Endothelial cell of umbilical vein (primary cell): ENCODE measurements around the gene ZMIZ1. TPM values are rescaled to one million over a fixed set of nuclear protein-coding genes. Genes with fewer than 3 reads are reported as not detected.

ENCODE experiments used
- BruUV-seq: library from RNA; stranded (reverse); fragments of 400-500 nt; replicated peaks from 2 replicates; lab custom pipeline; 2021; lab: Mats Ljungman, UMichigan
- CTCF ChIA-PET: fragments of 300-600, 350-600 bp; sonication (Branson Sonifier 250); formaldehyde crosslinking; loops from one replicate; lab custom pipeline; 2021; ENCODE audit warnings: antibody characterized with exemption, inconsistent platforms; lab: Charles Lee
- POLR2A ChIA-PET: fragments of 300-600, 350-600 bp; sonication (Branson Sonifier 250); formaldehyde crosslinking; loops from one replicate; lab custom pipeline; 2021; ENCODE audit warnings: antibody characterized with exemption, inconsistent platforms; lab: Charles Lee
- DNase-seq: peaks from one replicate; pipeline ENCODE4 v3.0.0-alpha.2; 2011; ENCODE audit warnings: low read depth, low spot score
- FAIRE-seq: peaks from 2 replicates; lab custom pipeline; 2011; peaks lifted over from hg19 to GRCh38; lab: Jason Lieb, UNC
- H2AFZ ChIP-seq: 2 replicates; pipeline ENCODE4 v1.6.0; 2012; ENCODE audit warnings: low read depth, low read length, control low read depth, inconsistent platforms
- H3K27ac ChIP-seq: 2 replicates; pipeline ENCODE4 v1.5.1; 2011; ENCODE audit warnings: low read depth, mild to moderate bottlenecking, control low read depth, low read length, moderate library complexity; ENCODE audit not compliant: insufficient read depth
- H3K27me3 ChIP-seq, 2 experiments: 2 replicates each; pipeline versions ENCODE4 v1.6.0 to v1.6.1; 2011; ENCODE audit warnings: low read length in 2 of 2, mixed read lengths in 1 of 2; ENCODE audit not compliant: control insufficient read depth in 2 of 2, insufficient read depth in 2 of 2
- H3K36me3 ChIP-seq, 2 experiments: 2 replicates in 1 of 2; 3 replicates in 1 of 2; pipeline ENCODE4 v1.5.1; 2011; ENCODE audit warnings: low read length in 2 of 2, mild to moderate bottlenecking in 1 of 2, moderate library complexity in 1 of 2; ENCODE audit not compliant: control insufficient read depth in 2 of 2, insufficient read depth in 2 of 2; ENCODE audit errors: extremely low read depth in 1 of 2
- H3K4me1 ChIP-seq: 3 replicates; pipeline ENCODE4 v1.5.1; 2011; ENCODE audit warnings: mild to moderate bottlenecking, low read length; ENCODE audit not compliant: control insufficient read depth, insufficient read depth; ENCODE audit errors: extremely low read depth
- H3K4me2 ChIP-seq: 2 replicates; pipeline ENCODE4 v1.6.1; 2011; ENCODE audit warnings: low read length, control low read depth, mixed read lengths; ENCODE audit not compliant: insufficient read depth
- H3K4me3 ChIP-seq, 3 experiments: fragments of 200-600 bp in 1 of 3; sonication (generic), shearing (Covaris generic) in 1 of 3; replicated peaks in 1 of 3; 2 replicates each; pipeline ENCODE4 v1.5.1; 2011 to 2016; ENCODE audit warnings: control low read depth in 3 of 3, low read length in 3 of 3, mild to moderate bottlenecking in 2 of 3, inconsistent platforms in 1 of 3, low read depth in 1 of 3, moderate library complexity in 1 of 3; ENCODE audit not compliant: insufficient read depth in 1 of 3
- H3K79me2 ChIP-seq: 2 replicates; pipeline ENCODE4 v1.6.0; 2012; ENCODE audit warnings: low read length, inconsistent platforms; ENCODE audit not compliant: control insufficient read depth, insufficient read depth
- H3K9ac ChIP-seq: replicated peaks from 2 replicates; pipeline ENCODE3; 2011; ENCODE audit warnings: low read length, control low read depth; ENCODE audit not compliant: insufficient read depth; ENCODE audit errors: extremely low read depth
- H3K9me1 ChIP-seq: replicated peaks from 3 replicates; pipeline ENCODE4 v1.6.0; 2011; ENCODE audit warnings: mild to moderate bottlenecking, low read length; ENCODE audit not compliant: control insufficient read depth, insufficient read depth; ENCODE audit errors: extremely low read depth
- H3K9me3 ChIP-seq: replicated peaks from 2 replicates; pipeline ENCODE4 v1.5.1; 2012; ENCODE audit warnings: low read length, inconsistent platforms; ENCODE audit not compliant: control insufficient read depth, insufficient read depth
- H4K20me1 ChIP-seq: replicated peaks from 2 replicates; pipeline ENCODE3; 2011; ENCODE audit warnings: mild to moderate bottlenecking, low read length; ENCODE audit not compliant: control insufficient read depth, insufficient read depth; ENCODE audit errors: extremely low read depth
- CTCF ChIP-seq, 2 donors: IDR thresholded peaks; 1 replicate in 1 of 2; 2 replicates in 1 of 2; pipeline ENCODE4 v1.5.1; 2011; ENCODE audit warnings: low read length in 2 of 2, mild to moderate bottlenecking in 2 of 2, moderate library complexity in 2 of 2, control low read depth in 1 of 2, inconsistent platforms in 1 of 2, low read depth in 1 of 2; ENCODE audit not compliant: insufficient read depth in 1 of 2; ENCODE audit errors: extremely low read depth in 1 of 2
- EZH2 ChIP-seq: IDR thresholded peaks from 2 replicates; pipeline ENCODE4 v1.6.1; 2012; ENCODE audit warnings: borderline replicate concordance, low read depth, mild to moderate bottlenecking, moderate library complexity, low read length, inconsistent platforms; ENCODE audit not compliant: severe bottlenecking
- JUN ChIP-seq: IDR thresholded peaks from 2 replicates; pipeline ENCODE4 v1.6.1; 2011; ENCODE audit warnings: borderline replicate concordance, low read depth; ENCODE audit not compliant: insufficient read length, insufficient read depth
- POLR2AphosphoS5 ChIP-seq: IDR thresholded peaks from 2 replicates; pipeline ENCODE4 v1.6.1; 2012; ENCODE audit warnings: low read depth, mild to moderate bottlenecking, control low read depth, low read length, moderate library complexity; ENCODE audit not compliant: insufficient read depth
- dilution Hi-C: fragments of 300-500 bp; cut with MboI; formaldehyde crosslinking; loops from one replicate; pipeline ENCODE4 v1.15.0; 2019; ENCODE audit warnings: low sequenced_read_pairs; ENCODE audit not compliant: extremely low pct_ligation_motif_present
- intact Hi-C: fragments of 100-400 bp; cut with micrococcal nuclease; formaldehyde crosslinking; loops from one replicate; pipeline ENCODE4 v1.10.0; 2022
- polyA plus RNA-seq, 4 experiments: library from polyadenylated mRNA; depleted of rRNA in 3 of 4; stranded (reverse) in 3 of 4; unstranded in 1 of 4; fragments of >200 nt; gene quantifications; 2 replicates each; pipeline versions ENCODE4 v1.2.1 to v1.2.3, GENCODE V29; 2011 to 2012; ENCODE audit warnings: missing spikeins in 1 of 4
- total RNA-seq: library from RNA; stranded (reverse); gene quantifications from 2 replicates; pipeline ENCODE4 v1.2.3, GENCODE V29; 2021

Gene ZMIZ1
- total and polyA plus RNA-seq, 2 donors (not counting 3 experiments of a cell fraction or from before 2014, with no cell fraction given), result 12.5 to 46.7 TPM

DNA sequence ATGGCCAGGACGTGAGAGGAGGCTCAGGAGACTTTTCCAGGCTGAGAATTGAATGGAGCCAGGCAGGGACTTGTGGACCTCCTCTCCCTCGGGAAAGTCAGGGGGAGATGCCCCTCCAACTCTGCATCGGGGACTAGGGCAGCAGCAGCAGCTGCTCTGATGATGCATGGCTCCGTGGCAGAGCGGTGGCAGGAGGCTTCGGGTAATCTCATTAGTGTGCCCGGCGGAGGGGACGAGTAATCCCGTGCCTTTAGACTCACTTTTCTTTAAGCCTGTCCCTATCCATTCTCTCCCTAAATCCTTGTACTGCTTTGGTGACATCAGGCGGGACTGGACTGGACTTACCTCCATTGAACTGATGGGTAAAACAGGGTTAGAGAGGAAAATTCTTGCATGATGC lies 75.1 kb downstream of the ZMIZ1 start:
- no TSS peak for BruUV-seq
- H3K9me3 ChIP-seq, result no peaks in the 10 kb centered on the region
- peaks cover 50% of the 10 kb centered on the region for H3K4me1 ChIP-seq
- H2AFZ ChIP-seq, result no peak overlapping the region
- no peak overlapping the region for H3K9ac ChIP-seq
- no peaks in the 10 kb centered on the region for H3K79me2 ChIP-seq
- intact Hi-C loops (loop anchor here (1.0 kb wide), 1 partner anchor 8 kb away; no protein-coding TSS in a partner anchor), dilution Hi-C loops (no loop called here)
- no peak for TF ChIP-seq JUN
- no peak for TF ChIP-seq CTCF (IDR thresholded peaks at IDR 0.05; ENCODE audit: extremely low read depth in 1 of 2, insufficient read depth in 1 of 2, low read depth in 1 of 2, low read length in 2 of 2)
- no peak for TF ChIP-seq POLR2AphosphoS5
- no peak for TF ChIP-seq EZH2
- H3K9me1 ChIP-seq, result no peaks in the 10 kb centered on the region
- H4K20me1 ChIP-seq, result no peaks in the 10 kb centered on the region
- no peak overlapping the region for H3K4me3 ChIP-seq
- no peak overlapping the region for H3K4me2 ChIP-seq
- no peaks in the 10 kb centered on the region for H3K27me3 ChIP-seq
- DNase-seq (no peak), FAIRE-seq (no peak)
- ChIA-PET POLR2A (no interaction called here), CTCF (interaction anchor here (1.8 kb wide), 1 partner anchor 17 kb away, joined by 5 read pairs; no protein-coding TSS in a partner anchor)
- peaks cover 0 to 13% of the 10 kb centered on the region in 2 experiments for H3K36me3 ChIP-seq
- peak overlapping the region; percentile 44 for H3K27ac ChIP-seq
